ENCODE data around the gene KIF1A. TPM values are rescaled to one million over a fixed set of nuclear protein-coding genes. Genes with fewer than 3 reads are reported as not detected.
"Not testable (repeated sequence)": the region's sequence is repeated elsewhere in the genome, so short reads cannot be mapped to it uniquely, and the experiment has no call there.

The KIF1A gene
- total RNA-seq, 2 experiments from 2014 or later: 9.0 to 10.2 TPM

- no peaks in the 10 kb centered on the region for H3K36me3 Mint-ChIP-seq (ENCODE audit: low read depth)
- POLR2A ChIA-PET: no interaction called here
- CTCF ChIA-PET: interaction anchor here (0.6 to 2.3 kb wide), 19 partner anchors 10 to 837 kb away, joined by 3 to 23 read pairs (median 3); partner anchors contain the start of gene KIF1A
These were observed 30.7 kb upstream of the KIF1A start for GRCh38 chr2:240850756-240851077.

GRCh38 chr2:240850026-240850425 is 30.0 kb upstream of the KIF1A start:
- Mint-ChIP-seq H3K4me3 (no peak overlapping the region), H3K27ac (no peak overlapping the region), H3K27me3 (no peaks in the 10 kb centered on the region), H3K9me3 (peaks cover 7% of the 10 kb centered on the region), H3K4me1 (ENCODE audit: low read depth) (no peaks in the 10 kb centered on the region), H3K36me3 (ENCODE audit: low read depth) (no peaks in the 10 kb centered on the region)
- DNase-seq (no peak), ATAC-seq (no peak)
- ChIA-PET POLR2A (interaction anchor here (0.6 kb wide), 1 partner anchor 225 kb away, joined by 3 read pairs; the partner anchor contains the start of gene GPR35), CTCF (no interaction called here)
- no peak for TF ChIP-seq CTCF (IDR thresholded peaks at IDR 0.05)
- intact Hi-C loops (cut with micrococcal nuclease): no loop called here

More at GRCh38 chr2:240850756-240851077, 30.7 kb upstream of the KIF1A start:
- TF ChIP-seq CTCF (IDR thresholded peaks at IDR 0.05): no peak
- DNase-seq (no peak), ATAC-seq (no peak)
- Mint-ChIP-seq H3K27ac (no peak overlapping the region), H3K9me3 (peaks cover 5% of the 10 kb centered on the region), H3K4me3 (no peak overlapping the region), H3K27me3 (no peaks in the 10 kb centered on the region), H3K4me1 (ENCODE audit: low read depth) (no peaks in the 10 kb centered on the region)
- intact Hi-C loops (cut with micrococcal nuclease): no loop called here

- POLR2A ChIA-PET: interaction anchor here (0.6 kb wide), 1 partner anchor 331 kb away, joined by 3 read pairs; no protein-coding TSS in a partner anchor
- TF ChIP-seq CTCF (IDR thresholded peaks at IDR 0.05): no peak
- Mint-ChIP-seq H3K9me3 (peaks cover 4% of the 10 kb centered on the region), H3K27me3 (no peaks in the 10 kb centered on the region), H3K27ac (no peak overlapping the region), H3K4me3 (no peak overlapping the region), H3K4me1 (ENCODE audit: low read depth) (no peaks in the 10 kb centered on the region), H3K36me3 (ENCODE audit: low read depth) (no peaks in the 10 kb centered on the region)
- ATAC-seq: no peak
- intact Hi-C loops (cut with micrococcal nuclease): no loop called here
- CTCF ChIA-PET: no interaction called here
- no peak for DNase-seq
These were observed 29.1 kb upstream of the KIF1A start for GRCh38 chr2:240848900-240849680.

GRCh38 chr2:240847817-240848216 is 27.8 kb upstream of the KIF1A start:
- no peak for DNase-seq
- CTCF ChIA-PET: no interaction called here
- POLR2A ChIA-PET: interaction anchor here (1.3 kb wide), 1 partner anchor 14 kb away, joined by 3 read pairs; no protein-coding TSS in a partner anchor
- H3K9me3 Mint-ChIP-seq: peaks cover 3% of the 10 kb centered on the region
- H3K4me1 Mint-ChIP-seq (ENCODE audit: low read depth): no peaks in the 10 kb centered on the region
- TF ChIP-seq CTCF (IDR thresholded peaks at IDR 0.05): no peak
- no peak for ATAC-seq
- no peaks in the 10 kb centered on the region for H3K27me3 Mint-ChIP-seq
- intact Hi-C loops (cut with micrococcal nuclease): no loop called here
- H3K27ac Mint-ChIP-seq: no peak overlapping the region
- H3K36me3 Mint-ChIP-seq (ENCODE audit: low read depth): no peaks in the 10 kb centered on the region
- H3K4me3 Mint-ChIP-seq: no peak overlapping the region

GRCh38 chr2:240846873-240847595 is 27.0 kb upstream of the KIF1A start:
- no peak for DNase-seq
- Mint-ChIP-seq H3K27ac (no peak overlapping the region), H3K27me3 (no peaks in the 10 kb centered on the region), H3K36me3 (ENCODE audit: low read depth) (no peaks in the 10 kb centered on the region), H3K4me3 (no peak overlapping the region), H3K9me3 (peaks cover 3% of the 10 kb centered on the region), H3K4me1 (ENCODE audit: low read depth) (no peaks in the 10 kb centered on the region)
- POLR2A ChIA-PET: interaction anchor here (1.3 kb wide), 1 partner anchor 13 kb away, joined by 3 read pairs; no protein-coding TSS in a partner anchor
- ATAC-seq: no peak
- TF ChIP-seq CTCF (IDR thresholded peaks at IDR 0.05): no peak
- CTCF ChIA-PET: interaction anchor here (0.8 to 1.3 kb wide), 2 partner anchors 69 to 143 kb away, joined by 3 read pairs; no protein-coding TSS in a partner anchor
- intact Hi-C loops (cut with micrococcal nuclease): no loop called here

- H3K4me1 Mint-ChIP-seq (ENCODE audit: low read depth); H3K36me3 Mint-ChIP-seq (ENCODE audit: low read depth); H3K9me3 Mint-ChIP-seq; H3K4me3 Mint-ChIP-seq; DNase-seq; ATAC-seq; H3K27me3 Mint-ChIP-seq; H3K27ac Mint-ChIP-seq; intact Hi-C loops (cut with micrococcal nuclease): not testable (repeated sequence)
- POLR2A ChIA-PET: interaction anchor here (1.3 kb wide), 1 partner anchor 12 kb away, joined by 3 read pairs; no protein-coding TSS in a partner anchor
- CTCF ChIA-PET: interaction anchor here (0.8 to 1.3 kb wide), 3 partner anchors 69 to 332 kb away, joined by 3 to 5 read pairs (median 3); no protein-coding TSS in a partner anchor
These were observed 26.3 kb upstream of the KIF1A start for GRCh38 chr2:240846309-240846708.
